Gastroesophageal sphincter (tissue), 4 donors: ENCODE results near the gene PMVK. TPM values are rescaled to one million over a fixed set of nuclear protein-coding genes. Genes with fewer than 3 reads are reported as not detected.

Experiments used
- ATAC-seq: fragments of 150-250 bp; one replicate; pipeline ENCODE4 v1.9.1; 2016; ENCODE audit warnings: mild to moderate bottlenecking, moderate library complexity
- H3K27ac ChIP-seq, 4 donors: fragments of 200-600 bp; sonication (generic) in 3 of 4; 1 replicate in 3 of 4; 2 replicates in 1 of 4; pipeline ENCODE4 v1.5.1; 2016 to 2019
- H3K27me3 ChIP-seq: fragments of 200-600 bp; sonication (generic); one replicate; pipeline ENCODE4 v1.5.1; 2019
- H3K36me3 ChIP-seq, 2 donors: fragments of 200-600 bp; sonication (generic); one replicate each; pipeline ENCODE4 v1.5.1; 2019; ENCODE audit warnings: control low read depth in 1 of 2
- H3K4me1 ChIP-seq, 3 donors: fragments of 200-600 bp; sonication (generic); 1 replicate in 2 of 3; 2 replicates in 1 of 3; pipeline ENCODE4 v1.5.1; 2016 to 2019; ENCODE audit warnings: control low read depth in 2 of 3
- H3K4me3 ChIP-seq, 2 donors: fragments of 200-600 bp; sonication (generic); one replicate each; pipeline ENCODE4 v1.5.1; 2019; ENCODE audit warnings: mild to moderate bottlenecking in 1 of 2, moderate library complexity in 1 of 2
- H3K9me3 ChIP-seq, 3 donors: fragments of 200-600 bp; sonication (generic); one replicate each; pipeline ENCODE4 v1.5.1; 2017 to 2019; ENCODE audit warnings: control low read depth in 2 of 3
- CTCF ChIP-seq, 4 experiments: fragments of 200-600 bp in 2 of 4; fragments of 450-650 bp in 2 of 4; sonication (generic) in 1 of 4; IDR thresholded peaks; one replicate each; pipeline ENCODE4 v1.5.1; 2017 to 2019; ENCODE audit warnings: antibody characterized with exemption in 4 of 4, mild to moderate bottlenecking in 2 of 4, moderate library complexity in 2 of 4
- EP300 ChIP-seq: sonication (generic); formaldehyde crosslinking; IDR thresholded peaks from one replicate; pipeline ENCODE4 v1.6.1; 2017; ENCODE audit warnings: antibody characterized with exemption, mild to moderate bottlenecking
- POLR2A ChIP-seq, 2 donors: fragments of 450-650 bp; IDR thresholded peaks; one replicate each; pipeline ENCODE4 v1.6.1; 2017; ENCODE audit warnings: antibody characterized with exemption in 2 of 2, mild to moderate bottlenecking in 2 of 2, moderate library complexity in 1 of 2
- POLR2AphosphoS5 ChIP-seq: sonication (generic); formaldehyde crosslinking; IDR thresholded peaks from one replicate; pipeline ENCODE4 v1.6.1; 2017; ENCODE audit warnings: antibody characterized with exemption
- WGBS, 2 donors: methylation state at CpG; one replicate each; pipeline ENCODE4 v1.1.5; 2018; ENCODE audit warnings: low coverage in 1 of 2; 5-methylcytosine and 5-hydroxymethylcytosine counted together
- total RNA-seq, 4 donors: library from RNA; depleted of rRNA; stranded (reverse); fragments of >200 nt; gene quantifications; one replicate each; pipeline ENCODE4 v1.1.0, GENCODE V29; 2016

Gene PMVK
- total RNA-seq, 4 donors from 2014 or later, result 15.8 to 21.3 (median 18.2) TPM

GRCh38 chr1:154931940-154932487 is 4.5 kb downstream of the PMVK start:
- peaks cover 0 to 14% (median 8%) of the 10 kb centered on the region in 3 donors for H3K4me1 ChIP-seq
- peaks cover 0 to 54% of the 10 kb centered on the region in 2 donors for H3K36me3 ChIP-seq
- H3K4me3 ChIP-seq, result no peak overlapping the region
- ATAC-seq, result no peak
- H3K27me3 ChIP-seq, result no peaks in the 10 kb centered on the region
- no peak overlapping the region for H3K27ac ChIP-seq
- 83% methylated on average over 6 of the region's 11 CpGs; no CpG with 5 or more reads in 1 of the 2 donors for WGBS, 2 donors
- TF ChIP-seq POLR2A (IDR thresholded peaks at IDR 0.05), result no peak
- no peak for TF ChIP-seq CTCF (IDR thresholded peaks at IDR 0.05)
- TF ChIP-seq POLR2AphosphoS5, result no peak
- no peak for TF ChIP-seq EP300
- H3K9me3 ChIP-seq, result no peaks in the 10 kb centered on the region

GRCh38 chr1:154926201-154926600 is 10.3 kb downstream of the PMVK start:
- H3K9me3 ChIP-seq, result no peaks in the 10 kb centered on the region
- no peaks in the 10 kb centered on the region for H3K27me3 ChIP-seq
- no peak overlapping the region for H3K4me3 ChIP-seq
- TF ChIP-seq POLR2A (IDR thresholded peaks at IDR 0.05) (no peak), CTCF (IDR thresholded peaks at IDR 0.05) (no peak), POLR2AphosphoS5 (no peak), EP300 (no peak)
- H3K27ac ChIP-seq, result no peak overlapping the region
- peaks cover 0 to 99% of the 10 kb centered on the region in 2 donors for H3K36me3 ChIP-seq
- no peaks in the 10 kb centered on the region for H3K4me1 ChIP-seq
- WGBS, 2 donors, result 90% methylated on average over 2 of the region's 13 CpGs; no CpG with 5 or more reads in 1 of the 2 donors
- no peak for ATAC-seq

DNA sequence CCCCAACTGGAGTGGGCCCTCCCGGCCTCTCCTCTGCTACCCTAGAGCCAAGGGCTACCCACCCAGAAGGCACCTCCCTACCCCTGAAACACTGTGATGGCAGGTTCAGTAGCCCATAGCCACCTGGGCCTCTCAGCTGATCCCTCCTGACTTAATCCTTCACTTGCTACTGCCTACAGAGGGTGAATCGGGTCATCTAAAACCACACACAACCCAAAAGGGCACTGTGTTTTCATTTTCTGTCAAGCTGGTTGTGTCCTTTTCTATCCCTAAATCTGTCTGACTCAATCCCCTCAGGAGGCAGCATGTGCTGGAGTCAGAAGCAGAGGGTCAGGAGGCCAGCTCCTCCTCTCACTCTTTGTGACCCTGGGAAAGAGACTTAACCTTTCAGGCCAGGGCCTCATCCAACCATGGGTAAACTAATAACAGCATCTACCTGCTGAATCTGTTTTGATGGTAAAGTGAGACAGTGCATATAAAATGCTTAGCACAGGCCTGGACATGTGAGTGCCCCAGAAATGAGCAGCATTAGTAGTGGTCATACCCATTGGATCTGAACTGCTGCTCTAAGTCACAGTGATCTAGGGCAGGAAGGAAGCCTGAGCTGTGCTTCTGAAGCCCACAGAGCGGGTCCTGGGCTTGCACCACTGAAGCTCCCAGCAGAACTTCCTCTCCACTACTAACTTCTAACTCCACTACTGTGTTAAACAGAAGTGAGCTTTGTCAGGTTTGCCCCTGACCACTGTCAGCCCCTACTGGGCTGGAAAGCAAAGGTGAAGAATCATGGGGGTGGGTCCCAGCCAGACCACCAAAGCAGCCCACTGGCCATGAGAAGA is 11.0 kb downstream of the PMVK start:
- Histone ChIP-seq H3K4me1 (no peaks in the 10 kb centered on the region), H3K27me3 (no peaks in the 10 kb centered on the region), H3K4me3 (no peak overlapping the region), H3K9me3 (no peaks in the 10 kb centered on the region), H3K36me3 (peaks cover 0 to 99% of the 10 kb centered on the region in 2 donors), H3K27ac (no peak overlapping the region)
- ATAC-seq, result no peak
- WGBS, 2 donors, result 100% methylated on average over 1 of the region's 3 CpGs; no CpG with 5 or more reads in 1 of the 2 donors
- TF ChIP-seq EP300, result no peak
- no peak for TF ChIP-seq POLR2A (IDR thresholded peaks at IDR 0.05)
- TF ChIP-seq CTCF (IDR thresholded peaks at IDR 0.05), result no peak
- TF ChIP-seq POLR2AphosphoS5, result no peak

DNA sequence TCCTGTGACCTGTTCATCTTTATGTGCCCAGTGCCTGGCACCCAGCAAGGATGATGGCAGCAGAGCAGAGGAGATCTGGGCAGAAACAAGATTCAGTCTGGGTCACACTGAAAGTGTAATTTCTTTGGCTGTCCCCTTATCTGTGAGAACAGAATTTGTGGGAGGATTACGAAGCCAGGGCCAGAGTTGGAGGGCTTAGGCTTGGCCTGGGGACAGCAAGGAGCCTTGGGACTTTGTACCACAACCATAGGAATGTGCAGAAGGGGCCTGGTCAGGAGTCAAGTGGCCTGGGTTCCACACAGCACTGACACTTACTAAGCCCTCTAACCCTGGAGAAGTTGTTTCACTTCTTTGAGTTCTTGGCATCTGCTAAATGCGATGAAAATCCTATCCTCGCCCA is 12.8 kb downstream of the PMVK start:
- H3K27ac ChIP-seq, result no peak overlapping the region
- ATAC-seq, result no peak
- H3K9me3 ChIP-seq, result no peaks in the 10 kb centered on the region
- H3K36me3 ChIP-seq, result peaks cover 0 to 92% of the 10 kb centered on the region in 2 donors
- H3K4me3 ChIP-seq, result no peak overlapping the region
- WGBS, 2 donors, result 92 to 100% methylated on average over 1 to 3 of the region's 3 CpGs
- TF ChIP-seq CTCF (IDR thresholded peaks at IDR 0.05), result no peak
- no peak for TF ChIP-seq POLR2AphosphoS5
- TF ChIP-seq EP300, result no peak
- TF ChIP-seq POLR2A (IDR thresholded peaks at IDR 0.05), result no peak
- H3K27me3 ChIP-seq, result no peaks in the 10 kb centered on the region
- no peaks in the 10 kb centered on the region for H3K4me1 ChIP-seq

GRCh38 chr1:154913273-154913672 is 23.2 kb downstream of the PMVK start:
- Histone ChIP-seq H3K27ac (no peak overlapping the region), H3K4me1 (no peaks in the 10 kb centered on the region), H3K36me3 (peaks cover 0 to 14% of the 10 kb centered on the region in 2 donors), H3K27me3 (no peaks in the 10 kb centered on the region), H3K4me3 (no peak overlapping the region), H3K9me3 (no peaks in the 10 kb centered on the region)
- WGBS, 2 donors, result 83 to 93% methylated on average over 3 of the region's 3 CpGs
- no peak for ATAC-seq
- TF ChIP-seq EP300, result no peak
- TF ChIP-seq CTCF (IDR thresholded peaks at IDR 0.05), result no peak
- TF ChIP-seq POLR2A (IDR thresholded peaks at IDR 0.05), result no peak
- TF ChIP-seq POLR2AphosphoS5, result no peak
